Nephron (organoid): ENCODE measurements around the gene CRYBB1.

Source experiments
- H3K27ac Mint-ChIP-seq, 3 experiments: 2 replicates each; pipeline ENCODE4 v1.8.0; 2020; ENCODE audit warnings: mixed read lengths in 3 of 3, mild to moderate bottlenecking in 2 of 3, moderate library complexity in 1 of 3
- H3K27me3 Mint-ChIP-seq: 2 replicates; pipeline ENCODE4 v1.8.0; 2021; ENCODE audit warnings: low read depth, mild to moderate bottlenecking, moderate library complexity, mixed read lengths
- H3K36me3 Mint-ChIP-seq: 2 replicates; pipeline ENCODE4 v1.8.0; 2020; ENCODE audit warnings: low read depth, mixed read lengths
- H3K4me1 Mint-ChIP-seq: 2 replicates; pipeline ENCODE4 v1.8.0; 2020; ENCODE audit warnings: mixed read lengths
- H3K4me3 Mint-ChIP-seq, 3 experiments: 2 replicates each; pipeline ENCODE4 v1.8.0; 2020; ENCODE audit warnings: mild to moderate bottlenecking in 3 of 3, mixed read lengths in 3 of 3, moderate library complexity in 2 of 3
- H3K9me3 Mint-ChIP-seq: 2 replicates; pipeline ENCODE4 v1.8.0; 2020; ENCODE audit warnings: mixed read lengths
- TF ChIP-seq, protein P1 (sequence below), 3 experiments: fragments of 200-600 bp; sonication (generic); IDR thresholded peaks; one replicate each; pipeline ENCODE4 v1.5.0; 2021; ENCODE audit warnings: antibody characterized with exemption in 3 of 3; ENCODE audit not compliant: unreplicated experiment in 3 of 3

Gene CRYBB1

DNA sequence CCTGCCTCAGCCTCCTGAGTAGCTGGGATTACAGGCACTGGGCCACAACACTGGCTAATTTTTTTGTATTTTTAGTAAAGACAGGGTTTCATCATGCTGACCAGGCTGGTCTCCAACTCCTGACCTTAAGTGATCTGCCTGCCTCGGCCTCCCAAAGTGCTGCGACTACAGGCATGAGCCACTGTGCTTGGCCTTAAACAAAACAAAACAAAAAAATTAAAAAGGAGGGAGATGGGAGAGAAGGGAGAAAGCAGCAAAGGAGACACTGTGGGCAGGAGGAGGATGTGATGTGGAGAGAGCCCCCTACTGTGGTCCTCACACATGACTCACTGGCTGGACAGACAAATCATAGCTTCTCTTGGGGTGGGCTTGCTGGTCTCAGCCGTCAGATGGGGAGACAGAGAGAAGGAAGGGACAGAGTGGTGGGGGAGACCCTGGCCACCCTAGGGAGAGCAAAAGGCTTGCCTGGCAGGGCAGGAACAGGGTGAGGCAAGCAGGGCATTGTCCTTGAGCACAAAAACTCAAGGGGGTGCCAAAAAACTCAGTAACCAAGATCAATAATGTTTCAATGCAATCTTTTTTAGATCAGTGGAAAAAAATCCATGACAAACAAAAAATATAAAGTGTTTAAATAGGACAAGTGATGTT is 59.5 kb downstream of the CRYBB1 start:
- no peak overlapping the region for H3K4me3 Mint-ChIP-seq
- H3K27ac Mint-ChIP-seq, result peak overlapping the region in 1 of 3 experiments; percentile 20
- no peaks in the 10 kb centered on the region for H3K9me3 Mint-ChIP-seq
- no peaks in the 10 kb centered on the region for H3K36me3 Mint-ChIP-seq
- peaks cover 20% of the 10 kb centered on the region for H3K4me1 Mint-ChIP-seq
- H3K27me3 Mint-ChIP-seq, result peaks cover 4% of the 10 kb centered on the region
- TF ChIP-seq, protein P1, sequence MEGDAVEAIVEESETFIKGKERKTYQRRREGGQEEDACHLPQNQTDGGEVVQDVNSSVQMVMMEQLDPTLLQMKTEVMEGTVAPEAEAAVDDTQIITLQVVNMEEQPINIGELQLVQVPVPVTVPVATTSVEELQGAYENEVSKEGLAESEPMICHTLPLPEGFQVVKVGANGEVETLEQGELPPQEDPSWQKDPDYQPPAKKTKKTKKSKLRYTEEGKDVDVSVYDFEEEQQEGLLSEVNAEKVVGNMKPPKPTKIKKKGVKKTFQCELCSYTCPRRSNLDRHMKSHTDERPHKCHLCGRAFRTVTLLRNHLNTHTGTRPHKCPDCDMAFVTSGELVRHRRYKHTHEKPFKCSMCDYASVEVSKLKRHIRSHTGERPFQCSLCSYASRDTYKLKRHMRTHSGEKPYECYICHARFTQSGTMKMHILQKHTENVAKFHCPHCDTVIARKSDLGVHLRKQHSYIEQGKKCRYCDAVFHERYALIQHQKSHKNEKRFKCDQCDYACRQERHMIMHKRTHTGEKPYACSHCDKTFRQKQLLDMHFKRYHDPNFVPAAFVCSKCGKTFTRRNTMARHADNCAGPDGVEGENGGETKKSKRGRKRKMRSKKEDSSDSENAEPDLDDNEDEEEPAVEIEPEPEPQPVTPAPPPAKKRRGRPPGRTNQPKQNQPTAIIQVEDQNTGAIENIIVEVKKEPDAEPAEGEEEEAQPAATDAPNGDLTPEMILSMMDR (IDR thresholded peaks at IDR 0.05; ENCODE audit: unreplicated experiment in 3 of 3), result no peak

DNA sequence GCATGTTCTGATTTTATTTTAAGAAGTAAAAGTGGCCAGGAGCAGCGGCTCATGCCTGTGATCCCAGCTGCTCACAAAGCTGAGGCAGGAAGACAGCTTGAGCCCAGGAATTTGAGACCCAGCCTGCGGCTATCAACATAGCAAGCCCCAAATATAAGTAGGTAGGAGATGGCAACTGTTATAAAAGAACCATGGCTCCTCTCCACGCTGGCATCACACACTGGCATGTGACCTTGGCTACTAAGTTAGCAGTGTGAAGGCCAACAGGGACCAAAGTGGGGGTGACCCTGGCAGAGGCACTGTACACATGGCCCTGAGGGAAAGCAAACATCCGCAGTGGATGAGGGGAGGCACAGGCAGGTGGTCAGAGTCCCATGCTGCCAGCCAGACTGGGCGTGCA is 60.9 kb downstream of the CRYBB1 start:
- Mint-ChIP-seq H3K27ac (peak overlapping the region in 1 of 3 experiments; percentile 63), H3K4me3 (no peak overlapping the region), H3K27me3 (peaks cover 4% of the 10 kb centered on the region), H3K4me1 (peaks cover 20% of the 10 kb centered on the region), H3K9me3 (no peaks in the 10 kb centered on the region), H3K36me3 (no peaks in the 10 kb centered on the region)
- TF ChIP-seq, protein P1 (IDR thresholded peaks at IDR 0.05; ENCODE audit: unreplicated experiment in 3 of 3), result no peak

DNA sequence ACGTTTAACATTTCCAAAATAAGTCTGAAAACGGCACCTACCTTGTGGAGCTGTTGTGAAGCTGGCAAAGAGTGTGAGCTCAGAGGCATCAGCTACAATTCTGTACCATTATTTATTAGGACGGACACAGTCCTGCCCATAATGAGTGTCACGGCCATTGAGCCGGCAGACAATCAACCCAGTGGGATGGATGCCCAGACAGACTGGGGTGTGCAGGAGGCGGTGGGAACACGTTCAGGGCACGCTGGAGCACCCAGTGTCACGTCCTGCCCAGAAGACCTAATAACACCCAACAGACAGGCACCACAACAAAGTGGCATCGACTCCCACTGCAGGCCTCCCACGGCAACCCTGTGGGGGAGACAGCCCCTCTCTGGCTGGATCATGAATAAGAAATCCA is 62.3 kb downstream of the CRYBB1 start:
- peaks cover 4% of the 10 kb centered on the region for H3K27me3 Mint-ChIP-seq
- peak overlapping the region in 1 of 3 experiments; percentile 15 for H3K27ac Mint-ChIP-seq
- TF ChIP-seq, protein P1 (IDR thresholded peaks at IDR 0.05; ENCODE audit: unreplicated experiment in 3 of 3), result no peak
- no peak overlapping the region for H3K4me3 Mint-ChIP-seq
- no peaks in the 10 kb centered on the region for H3K9me3 Mint-ChIP-seq
- no peaks in the 10 kb centered on the region for H3K36me3 Mint-ChIP-seq
- peaks cover 22% of the 10 kb centered on the region for H3K4me1 Mint-ChIP-seq

DNA sequence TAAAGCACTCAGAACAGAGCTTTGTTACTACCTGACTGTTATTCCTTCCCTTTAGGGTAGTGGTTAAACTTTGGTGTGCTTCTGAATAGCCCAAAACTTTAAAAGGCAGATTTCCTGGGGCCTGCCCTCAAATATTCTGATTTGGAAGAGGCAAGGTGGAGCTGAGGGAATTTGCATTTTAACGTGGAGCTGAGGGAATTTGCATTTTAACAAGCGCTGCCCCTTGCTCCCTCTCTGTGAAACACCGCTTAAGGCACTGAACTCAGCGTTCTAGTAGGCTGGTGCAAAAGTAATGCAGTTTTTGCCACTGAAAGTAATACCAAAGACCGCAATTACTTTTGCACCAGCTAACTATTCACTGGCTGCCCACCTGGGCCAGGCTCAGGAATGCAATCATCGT is 62.9 kb downstream of the CRYBB1 start:
- no peaks in the 10 kb centered on the region for H3K9me3 Mint-ChIP-seq
- peak overlapping the region in 1 of 3 experiments; percentile 14 for H3K27ac Mint-ChIP-seq

DNA sequence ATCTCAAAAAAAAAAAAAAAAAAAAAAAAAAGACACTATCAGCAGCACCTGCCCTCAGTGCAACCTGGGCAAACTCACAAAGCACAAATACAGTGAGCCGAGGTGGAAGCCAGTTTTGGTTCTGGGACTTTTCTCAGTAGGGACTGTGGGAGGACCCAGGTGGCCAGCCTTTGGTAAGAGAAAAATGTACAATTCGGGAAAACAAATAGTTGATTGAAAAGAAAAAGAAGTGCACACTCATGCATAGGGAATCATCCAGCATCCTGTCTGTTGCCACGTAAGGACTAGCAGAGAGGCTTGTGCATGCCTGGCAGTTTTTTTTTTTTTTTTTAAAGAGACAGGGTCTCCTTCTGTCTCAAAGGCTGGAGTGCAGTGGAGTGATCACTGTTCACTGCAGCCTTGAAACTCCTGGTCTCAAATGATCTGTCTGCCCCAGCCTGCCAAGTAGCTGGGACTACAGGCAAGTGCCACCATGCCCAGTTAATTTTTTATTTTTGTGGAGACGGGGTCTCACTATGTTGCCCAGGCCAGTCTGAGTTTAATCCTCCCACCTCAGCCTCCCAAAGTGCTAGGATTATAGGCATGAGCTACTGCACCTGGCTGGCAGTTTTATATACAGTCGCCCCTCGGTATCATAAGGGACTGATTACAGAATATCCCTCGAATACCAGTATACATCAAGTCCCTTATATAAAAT is 64.6 kb downstream of the CRYBB1 start:
- Mint-ChIP-seq H3K4me3 (no peak overlapping the region), H3K27ac (no peak overlapping the region), H3K27me3 (peaks cover 4% of the 10 kb centered on the region), H3K9me3 (no peaks in the 10 kb centered on the region), H3K36me3 (no peaks in the 10 kb centered on the region), H3K4me1 (peaks cover 20% of the 10 kb centered on the region)
- TF ChIP-seq, protein P1 (IDR thresholded peaks at IDR 0.05; ENCODE audit: unreplicated experiment in 3 of 3), result no peak

More for the DNA sequence above, 62.9 kb downstream of the CRYBB1 start:
- peaks cover 4% of the 10 kb centered on the region for H3K27me3 Mint-ChIP-seq
- H3K36me3 Mint-ChIP-seq, result no peaks in the 10 kb centered on the region
- peaks cover 28% of the 10 kb centered on the region for H3K4me1 Mint-ChIP-seq
- H3K4me3 Mint-ChIP-seq, result no peak overlapping the region
- TF ChIP-seq, protein P1 (IDR thresholded peaks at IDR 0.05; ENCODE audit: unreplicated experiment in 3 of 3), result no peak
